H1 (cell line): Measurements from ENCODE around the gene PKN1. TPM values are rescaled to one million over a fixed set of nuclear protein-coding genes. Genes with fewer than 3 reads are reported as not detected.

Experiments
- CTCF ChIA-PET: fragments of 300-600 bp; sonication (Branson Sonifier 250); formaldehyde crosslinking; loops from one replicate; lab custom pipeline; 2021; ENCODE audit not compliant: partially characterized antibody; lab: Charles Lee
- POLR2A ChIA-PET: fragments of 300-600 bp; sonication (Branson Sonifier 250); formaldehyde crosslinking; loops from one replicate; lab custom pipeline; 2021; ENCODE audit warnings: inconsistent platforms; ENCODE audit not compliant: partially characterized antibody; lab: Charles Lee
- DNase-seq, 2 experiments: peaks; one replicate each; pipeline versions ENCODE4 v3.0.0 to v3.0.0-alpha.2; 2010 to 2022; ENCODE audit warnings: low spot score in 2 of 2, low read depth in 1 of 2, mixed read lengths in 1 of 2
- FAIRE-seq: peaks from 2 replicates; lab custom pipeline; 2011; peaks lifted over from hg19 to GRCh38; lab: Jason Lieb, UNC
- H2AFZ ChIP-seq: 2 replicates; pipeline ENCODE4 v1.8.1; 2012; ENCODE audit warnings: low read length, inconsistent platforms
- H2AK5ac ChIP-seq: 2 replicates; pipeline ENCODE4 v1.6.1; 2013; ENCODE audit warnings: low read depth, low read length
- H2BK120ac ChIP-seq: replicated peaks from 2 replicates; pipeline ENCODE3; 2013; ENCODE audit warnings: low read depth, low read length, inconsistent platforms
- H2BK12ac ChIP-seq: 2 replicates; pipeline ENCODE4 v1.6.1; 2013; ENCODE audit warnings: low read depth, low read length
- H2BK15ac ChIP-seq: 2 replicates; pipeline ENCODE4 v1.6.1; 2013; ENCODE audit warnings: low read length
- H2BK20ac ChIP-seq: 2 replicates; pipeline ENCODE4 v1.6.1; 2013; ENCODE audit warnings: low read length
- H2BK5ac ChIP-seq: 2 replicates; pipeline ENCODE4 v1.6.1; 2013; ENCODE audit warnings: low read depth, low read length
- H3K14ac ChIP-seq: 2 replicates; pipeline ENCODE4 v1.6.1; 2013; ENCODE audit warnings: inconsistent platforms; ENCODE audit not compliant: insufficient read length
- H3K18ac ChIP-seq: 2 replicates; pipeline ENCODE4 v1.6.1; 2013; ENCODE audit warnings: low read length; ENCODE audit errors: extremely low read depth
- H3K23ac ChIP-seq: 2 replicates; pipeline ENCODE4 v1.6.1; 2013; ENCODE audit warnings: inconsistent platforms; ENCODE audit not compliant: insufficient read length
- H3K23me2 ChIP-seq: 2 replicates; pipeline ENCODE4 v1.6.1; 2013; ENCODE audit warnings: low read depth, low read length
- H3K27ac ChIP-seq: 2 replicates; pipeline ENCODE4 v1.6.1; 2011; ENCODE audit warnings: low read depth, low read length, inconsistent platforms
- H3K27me3 ChIP-seq, 4 experiments: replicated peaks in 1 of 4; 1 replicate in 1 of 4; 2 replicates in 3 of 4; pipeline versions ENCODE4 v1.6.1 to v1.8.1; 2011 to 2013; ENCODE audit warnings: low read length in 3 of 4, mild to moderate bottlenecking in 3 of 4, inconsistent platforms in 2 of 4, mixed read lengths in 2 of 4, moderate library complexity in 1 of 4; ENCODE audit not compliant: control insufficient read depth in 3 of 4, insufficient read depth in 3 of 4; ENCODE audit errors: extremely low read depth in 1 of 4
- H3K36me3 ChIP-seq, 4 experiments: 2 replicates each; pipeline versions ENCODE4 v1.6.1 to v1.8.1; 2011 to 2013; ENCODE audit warnings: mild to moderate bottlenecking in 4 of 4, low read length in 3 of 4, moderate library complexity in 2 of 4, control low read depth in 1 of 4, inconsistent platforms in 1 of 4; ENCODE audit not compliant: insufficient read depth in 4 of 4, control insufficient read depth in 2 of 4
- H3K4ac ChIP-seq: replicated peaks from 2 replicates; pipeline ENCODE3; 2013; ENCODE audit warnings: low read length, low read depth, mixed read lengths, inconsistent platforms; ENCODE audit not compliant: insufficient read length
- H3K4me1 ChIP-seq, 4 experiments: replicated peaks in 1 of 4; 1 replicate in 1 of 4; 2 replicates in 3 of 4; pipeline versions ENCODE4 v1.6.1 to v1.8.1; 2011 to 2013; ENCODE audit warnings: low read length in 3 of 4, inconsistent platforms in 2 of 4, mixed read lengths in 1 of 4; ENCODE audit not compliant: insufficient read depth in 4 of 4, control insufficient read depth in 3 of 4
- H3K4me2 ChIP-seq, 2 experiments: 2 replicates each; pipeline versions ENCODE4 v1.6.1 to v1.8.1; 2011 to 2013; ENCODE audit warnings: low read depth in 2 of 2, low read length in 2 of 2, control low read depth in 1 of 2, inconsistent platforms in 1 of 2, mild to moderate bottlenecking in 1 of 2; ENCODE audit not compliant: insufficient read depth in 1 of 2
- H3K4me3 ChIP-seq, 4 experiments: fragments of 200-600, 300-600 bp in 1 of 4; sonication (generic), shearing (Covaris generic), sonication (Bioruptor Twin) in 1 of 4; 2 replicates each; pipeline versions ENCODE4 v1.5.1 to v1.8.1; 2011 to 2016; ENCODE audit warnings: low read length in 4 of 4, low read depth in 3 of 4, control low read depth in 2 of 4, inconsistent platforms in 2 of 4, mild to moderate bottlenecking in 2 of 4, mixed read lengths in 1 of 4, moderate library complexity in 1 of 4; ENCODE audit not compliant: insufficient read depth in 2 of 4; ENCODE audit errors: extremely low read depth in 1 of 4
- H3K56ac ChIP-seq: replicated peaks from 2 replicates; pipeline ENCODE3; 2013; ENCODE audit warnings: low read depth, mild to moderate bottlenecking, mixed read lengths, low read length, inconsistent platforms; ENCODE audit not compliant: insufficient read length
- H3K79me1 ChIP-seq: 2 replicates; pipeline ENCODE4 v1.6.1; 2013; ENCODE audit warnings: low read depth, low read length, control low read depth
- H3K79me2 ChIP-seq, 2 experiments: 2 replicates each; pipeline versions ENCODE4 v1.6.1 to v1.8.1; 2012 to 2013; ENCODE audit warnings: low read length in 2 of 2, mild to moderate bottlenecking in 2 of 2, inconsistent platforms in 1 of 2; ENCODE audit not compliant: insufficient read depth in 2 of 2, control insufficient read depth in 1 of 2
- H3K9ac ChIP-seq, 4 experiments: replicated peaks in 1 of 4; 1 replicate in 1 of 4; 2 replicates in 3 of 4; pipeline versions ENCODE4 v1.6.1 to v1.8.1; 2011 to 2013; ENCODE audit warnings: low read depth in 3 of 4, low read length in 3 of 4, control low read depth in 2 of 4, mild to moderate bottlenecking in 2 of 4, moderate library complexity in 2 of 4, inconsistent platforms in 1 of 4; ENCODE audit errors: extremely low read depth in 1 of 4
- H3K9me3 ChIP-seq, 2 experiments: 2 replicates each; pipeline versions ENCODE4 v1.6.1 to v1.8.1; 2012 to 2013; ENCODE audit warnings: mild to moderate bottlenecking in 2 of 2, moderate library complexity in 2 of 2, control low read depth in 1 of 2, inconsistent platforms in 1 of 2, low read depth in 1 of 2, low read length in 1 of 2, mixed read lengths in 1 of 2; ENCODE audit not compliant: insufficient read depth in 2 of 2
- H4K20me1 ChIP-seq, 2 experiments: replicated peaks in 1 of 2; 2 replicates each; pipeline versions ENCODE3 to v1.8.1; 2011 to 2013; ENCODE audit warnings: inconsistent platforms in 2 of 2, low read length in 2 of 2, mild to moderate bottlenecking in 1 of 2; ENCODE audit not compliant: insufficient read depth in 2 of 2, control insufficient read depth in 1 of 2
- H4K5ac ChIP-seq: 2 replicates; pipeline ENCODE4 v1.6.1; 2013; ENCODE audit warnings: low read length, low read depth, mixed read lengths, inconsistent platforms; ENCODE audit not compliant: insufficient read length
- H4K8ac ChIP-seq: 2 replicates; pipeline ENCODE4 v1.8.0; 2013; ENCODE audit warnings: mild to moderate bottlenecking, moderate library complexity, low read length, inconsistent platforms; ENCODE audit not compliant: insufficient read depth; ENCODE audit errors: extremely low read depth
- H4K91ac ChIP-seq: replicated peaks from 2 replicates; pipeline ENCODE3; 2013; ENCODE audit warnings: low read length, mixed read lengths, inconsistent platforms; ENCODE audit not compliant: insufficient read length
- BRCA1 ChIP-seq: IDR thresholded peaks from 2 replicates; pipeline ENCODE4 v1.6.1; 2012; ENCODE audit warnings: low read depth, low read length, improper control_type of control experiment
- EGR1 ChIP-seq: IDR thresholded peaks from 2 replicates; pipeline ENCODE4 v1.6.1; 2011; ENCODE audit warnings: low read depth, low read length, borderline replicate concordance
- SAP30 ChIP-seq: fragments of 300-600 bp; sonication (generic); IDR thresholded peaks from 2 replicates; pipeline ENCODE4 v1.7.1; 2012; ENCODE audit warnings: low read length, moderate library complexity, mild to moderate bottlenecking, inconsistent platforms; ENCODE audit not compliant: insufficient read depth, insufficient replicate concordance
- SIN3A ChIP-seq, 2 experiments: IDR thresholded peaks in 1 of 2; conservative IDR thresholded peaks in 1 of 2; 2 replicates each; pipeline ENCODE4 v1.6.1; 2011 to 2012; ENCODE audit warnings: low read length in 2 of 2, improper control_type of control experiment in 1 of 2, low read depth in 1 of 2, mild to moderate bottlenecking in 1 of 2
- USF2 ChIP-seq: IDR thresholded peaks from 2 replicates; pipeline ENCODE4 v1.6.1; 2011; ENCODE audit warnings: low read length, improper control_type of control experiment
- ZNF274 ChIP-seq: IDR thresholded peaks from 2 replicates; pipeline ENCODE4 v1.7.0; 2012; ENCODE audit warnings: low read length, borderline replicate concordance; ENCODE audit errors: extremely low read depth
- WGBS, 2 experiments: shearing (Covaris generic) in 1 of 2; methylation state at CpG; one replicate each; pipeline versions ENCODE4 v1.1.6 to v1.1.7; 2013 to 2015; ENCODE audit warnings: low lambda C conversion rate in 2 of 2, mixed read lengths in 2 of 2, inconsistent platforms in 1 of 2, low coverage in 1 of 2, missing lambda C conversion rate in 1 of 2; ENCODE audit not compliant: insufficient replicate concordance in 2 of 2, insufficient coverage in 1 of 2, insufficient read length in 1 of 2; ENCODE audit errors: extremely low coverage in 1 of 2, missing lambda C conversion rate in 1 of 2; 5-methylcytosine and 5-hydroxymethylcytosine counted together
- polyA plus RNA-seq, 7 experiments: library from polyadenylated mRNA; depleted of rRNA in 3 of 7; stranded (reverse) in 5 of 7; unstranded in 2 of 7; fragments of >200 nt in 5 of 7; fragments of 200-250 nt in 2 of 7; gene quantifications; 1 replicate in 5 of 7; 2 replicates in 1 of 7; 4 replicates in 1 of 7; pipeline versions ENCODE4 v1.2.1 to v1.2.3, GENCODE V29; 2011 to 2013; ENCODE audit warnings: missing spikeins in 2 of 7, mixed read lengths in 2 of 7
- total RNA-seq: library from RNA; stranded (reverse); fragmentation: NEBNext Ultra II Directional; extraction: Animal tissue kit (Norgen Biotek cat#: 25700); gene quantifications from 2 replicates; pipeline ENCODE4 v1.2.1, GENCODE V29; 2021

The PKN1 gene
- total and polyA plus RNA-seq, 2 of the 8 experiments (the other 6 are each of a cell fraction or from before 2014, with no cell fraction given): 65.2 to 162 TPM

- H3K14ac ChIP-seq: no peak overlapping the region
- H4K8ac ChIP-seq: no peak overlapping the region
- H3K56ac ChIP-seq: no peak overlapping the region
- H3K27ac ChIP-seq: no peak overlapping the region
- peak overlapping the region; percentile 29 to 62 (median 40); a peak in 7 of 8 replicates for H3K4me3 ChIP-seq
- H3K4me1 ChIP-seq: peaks cover 0 to 21% (median 15%) of the 10 kb centered on the region in 4 experiments; a peak in 6 of 7 replicates
- FAIRE-seq: no peak
- no peak overlapping the region for H4K5ac ChIP-seq
- POLR2A ChIA-PET: interaction anchor here (0.6 to 2.6 kb wide), 18 partner anchors 8 to 1792 kb away, joined by 3 to 13 read pairs (median 4); partner anchors contain the start of genes ASF1B, DHPS, DNAJB1 and GIPC1
- no peaks in the 10 kb centered on the region for H3K79me2 ChIP-seq
- no peak overlapping the region for H3K23ac ChIP-seq
- H3K4ac ChIP-seq: no peak overlapping the region
- H4K91ac ChIP-seq: no peak overlapping the region
- peak overlapping the region; percentile 55; the same call in 1 of the 2 replicates for H2BK15ac ChIP-seq
- no peak overlapping the region for H2BK20ac ChIP-seq
- H3K23me2 ChIP-seq: peaks cover 4% of the 10 kb centered on the region
- H3K27me3 ChIP-seq: no peaks in the 10 kb centered on the region
- no peak overlapping the region; the same call in 1 of the 2 replicates for H3K18ac ChIP-seq
- H3K36me3 ChIP-seq: peaks cover 0 to 9% (median 5%) of the 10 kb centered on the region in 4 experiments; a peak in 4 of 8 replicates
- WGBS, 2 experiments: 87% methylated on average over 53 of the region's 97 CpGs; no CpG with 5 or more reads in 1 of the 2 experiments
- CTCF ChIA-PET: interaction anchor here (0.6 to 4.2 kb wide), 27 partner anchors 8 to 373 kb away, joined by 3 to 20 read pairs (median 4); partner anchors contain the start of genes DNAJB1 and PKN1
- no peak overlapping the region for H2BK120ac ChIP-seq
- no peak overlapping the region for H3K9ac ChIP-seq
- DNase-seq: peak in 1 of 2 experiments; percentile 68
- no peak overlapping the region for H2AFZ ChIP-seq
- peak overlapping the region; percentile 57 to 76 for H3K4me2 ChIP-seq
- H2AK5ac ChIP-seq: 0 out of 2 replicates have a peak overlapping the region, but pooled peaks have one; percentile 5
- H3K9me3 ChIP-seq: no peaks in the 10 kb centered on the region
- H4K20me1 ChIP-seq: peaks cover 0 to 5% of the 10 kb centered on the region in 2 experiments
- H2BK12ac ChIP-seq: peak overlapping the region; percentile 87; the same call in 1 of the 2 replicates
- H2BK5ac ChIP-seq: no peak overlapping the region; the same call in 1 of the 2 replicates
- H3K79me1 ChIP-seq: no peaks in the 10 kb centered on the region
- TF ChIP-seq USF2 (no peak), BRCA1 (no peak), EGR1 (no peak), SIN3A (conservative IDR thresholded peaks at IDR 0.05 in 1 of 2, IDR thresholded peaks at IDR 0.05 in 1 of 2; ENCODE audit: low read depth in 1 of 2, low read length in 2 of 2) (no peak), SAP30 (no peak), ZNF274 (no peak)
Measured at GRCh38 chr19:14473073-14473977, 40.2 kb downstream of the PKN1 start.
